Nephron (organoid): ENCODE measurements around the gene PRKAR1B.

Experiments used
- H3K27ac Mint-ChIP-seq, 3 experiments: 2 replicates each; pipeline ENCODE4 v1.8.0; 2020; ENCODE audit warnings: mixed read lengths in 3 of 3, mild to moderate bottlenecking in 2 of 3, moderate library complexity in 1 of 3
- H3K27me3 Mint-ChIP-seq: 2 replicates; pipeline ENCODE4 v1.8.0; 2021; ENCODE audit warnings: low read depth, mild to moderate bottlenecking, moderate library complexity, mixed read lengths
- H3K36me3 Mint-ChIP-seq: 2 replicates; pipeline ENCODE4 v1.8.0; 2020; ENCODE audit warnings: low read depth, mixed read lengths
- H3K4me1 Mint-ChIP-seq: 2 replicates; pipeline ENCODE4 v1.8.0; 2020; ENCODE audit warnings: mixed read lengths
- H3K4me3 Mint-ChIP-seq, 3 experiments: 2 replicates each; pipeline ENCODE4 v1.8.0; 2020; ENCODE audit warnings: mild to moderate bottlenecking in 3 of 3, mixed read lengths in 3 of 3, moderate library complexity in 2 of 3
- H3K9me3 Mint-ChIP-seq: 2 replicates; pipeline ENCODE4 v1.8.0; 2020; ENCODE audit warnings: mixed read lengths
- CTCF ChIP-seq, 3 experiments: fragments of 200-600 bp; sonication (generic); IDR thresholded peaks; one replicate each; pipeline ENCODE4 v1.5.0; 2021; ENCODE audit warnings: antibody characterized with exemption in 3 of 3; ENCODE audit not compliant: unreplicated experiment in 3 of 3

The PRKAR1B gene

GRCh38 chr7:666454-667292, 60.4 kb downstream of the PRKAR1B start:
- Mint-ChIP-seq H3K9me3 (no peaks in the 10 kb centered on the region), H3K4me1 (peaks cover 34% of the 10 kb centered on the region), H3K27ac (peak overlapping the region in 1 of 3 experiments; percentile 97), H3K27me3 (peaks cover 6% of the 10 kb centered on the region), H3K4me3 (no peak overlapping the region), H3K36me3 (peaks cover 8% of the 10 kb centered on the region)
- no peak for TF ChIP-seq CTCF (IDR thresholded peaks at IDR 0.05; ENCODE audit: unreplicated experiment in 3 of 3)

GRCh38 chr7:665736-666453, 61.2 kb downstream of the PRKAR1B start:
- Mint-ChIP-seq H3K4me1 (peaks cover 34% of the 10 kb centered on the region), H3K27ac (peak overlapping the region; percentile 79 to 97 (median 93)), H3K4me3 (peak overlapping the region in 1 of 3 experiments; percentile 37), H3K9me3 (no peaks in the 10 kb centered on the region), H3K27me3 (peaks cover 6% of the 10 kb centered on the region), H3K36me3 (peaks cover 8% of the 10 kb centered on the region)
- TF ChIP-seq CTCF (IDR thresholded peaks at IDR 0.05; ENCODE audit: unreplicated experiment in 3 of 3) = peak in 2 of 3 experiments; percentile 10 to 14

- H3K27ac Mint-ChIP-seq = peak overlapping the region; percentile 79 to 97 (median 93)
- TF ChIP-seq CTCF (IDR thresholded peaks at IDR 0.05; ENCODE audit: unreplicated experiment in 3 of 3) = no peak
- peak overlapping the region in 1 of 3 experiments; percentile 37 for H3K4me3 Mint-ChIP-seq
- H3K27me3 Mint-ChIP-seq = peaks cover 6% of the 10 kb centered on the region
- H3K36me3 Mint-ChIP-seq = peaks cover 8% of the 10 kb centered on the region
- H3K9me3 Mint-ChIP-seq = no peaks in the 10 kb centered on the region
- H3K4me1 Mint-ChIP-seq = peaks cover 34% of the 10 kb centered on the region
These were observed 61.9 kb downstream of the PRKAR1B start for GRCh38 chr7:664997-665735.

- Mint-ChIP-seq H3K4me3 (no peak overlapping the region), H3K27me3 (peaks cover 6% of the 10 kb centered on the region), H3K36me3 (peaks cover 8% of the 10 kb centered on the region), H3K9me3 (no peaks in the 10 kb centered on the region), H3K27ac (peak overlapping the region in 1 of 3 experiments; percentile 97), H3K4me1 (peaks cover 35% of the 10 kb centered on the region)
- TF ChIP-seq CTCF (IDR thresholded peaks at IDR 0.05; ENCODE audit: unreplicated experiment in 3 of 3) = no peak
These were observed 62.7 kb downstream of the PRKAR1B start for GRCh38 chr7:664402-664775.

GRCh38 chr7:662576-662975, 64.5 kb downstream of the PRKAR1B start:
- Mint-ChIP-seq H3K27me3 (no peaks in the 10 kb centered on the region), H3K4me3 (no peak overlapping the region)

More at GRCh38 chr7:662576-662975, 64.5 kb downstream of the PRKAR1B start:
- H3K36me3 Mint-ChIP-seq = peaks cover 7% of the 10 kb centered on the region
- no peaks in the 10 kb centered on the region for H3K9me3 Mint-ChIP-seq
- no peak for TF ChIP-seq CTCF (IDR thresholded peaks at IDR 0.05; ENCODE audit: unreplicated experiment in 3 of 3)
- H3K4me1 Mint-ChIP-seq = peaks cover 41% of the 10 kb centered on the region
- H3K27ac Mint-ChIP-seq = peak overlapping the region in 2 of 3 experiments; percentile 85 to 87
